Measurements from ENCODE around the gene ZFAND6.

The ZFAND6 gene

DNA sequence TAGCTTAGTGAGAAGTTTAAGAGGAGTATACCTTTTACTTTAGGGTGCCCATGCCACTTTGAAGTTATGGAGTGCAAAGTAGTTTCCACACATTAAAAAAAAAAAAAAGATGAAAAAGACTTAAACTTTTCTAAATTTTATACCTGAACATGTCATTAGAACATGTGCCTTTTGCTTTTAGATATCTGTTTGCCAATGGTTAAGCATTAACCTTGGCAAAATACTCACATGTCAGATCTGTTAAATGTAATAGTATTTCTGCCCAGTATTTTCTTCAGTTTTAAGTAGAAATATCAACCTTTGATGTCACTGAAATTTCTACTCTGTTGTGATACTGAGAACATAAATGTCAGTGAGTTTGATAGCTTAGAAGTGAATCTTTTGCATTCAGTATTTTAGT is 12.2 kb downstream of the ZFAND6 start:
- peak overlapping the region; percentile 69 for H3K4me3 ChIP-seq (ENCODE audit: low read depth, low read length)
- TF ChIP-seq, protein P1, sequence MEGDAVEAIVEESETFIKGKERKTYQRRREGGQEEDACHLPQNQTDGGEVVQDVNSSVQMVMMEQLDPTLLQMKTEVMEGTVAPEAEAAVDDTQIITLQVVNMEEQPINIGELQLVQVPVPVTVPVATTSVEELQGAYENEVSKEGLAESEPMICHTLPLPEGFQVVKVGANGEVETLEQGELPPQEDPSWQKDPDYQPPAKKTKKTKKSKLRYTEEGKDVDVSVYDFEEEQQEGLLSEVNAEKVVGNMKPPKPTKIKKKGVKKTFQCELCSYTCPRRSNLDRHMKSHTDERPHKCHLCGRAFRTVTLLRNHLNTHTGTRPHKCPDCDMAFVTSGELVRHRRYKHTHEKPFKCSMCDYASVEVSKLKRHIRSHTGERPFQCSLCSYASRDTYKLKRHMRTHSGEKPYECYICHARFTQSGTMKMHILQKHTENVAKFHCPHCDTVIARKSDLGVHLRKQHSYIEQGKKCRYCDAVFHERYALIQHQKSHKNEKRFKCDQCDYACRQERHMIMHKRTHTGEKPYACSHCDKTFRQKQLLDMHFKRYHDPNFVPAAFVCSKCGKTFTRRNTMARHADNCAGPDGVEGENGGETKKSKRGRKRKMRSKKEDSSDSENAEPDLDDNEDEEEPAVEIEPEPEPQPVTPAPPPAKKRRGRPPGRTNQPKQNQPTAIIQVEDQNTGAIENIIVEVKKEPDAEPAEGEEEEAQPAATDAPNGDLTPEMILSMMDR (IDR thresholded peaks at IDR 0.05; ENCODE audit: low read depth, low read length) = no peak

DNA sequence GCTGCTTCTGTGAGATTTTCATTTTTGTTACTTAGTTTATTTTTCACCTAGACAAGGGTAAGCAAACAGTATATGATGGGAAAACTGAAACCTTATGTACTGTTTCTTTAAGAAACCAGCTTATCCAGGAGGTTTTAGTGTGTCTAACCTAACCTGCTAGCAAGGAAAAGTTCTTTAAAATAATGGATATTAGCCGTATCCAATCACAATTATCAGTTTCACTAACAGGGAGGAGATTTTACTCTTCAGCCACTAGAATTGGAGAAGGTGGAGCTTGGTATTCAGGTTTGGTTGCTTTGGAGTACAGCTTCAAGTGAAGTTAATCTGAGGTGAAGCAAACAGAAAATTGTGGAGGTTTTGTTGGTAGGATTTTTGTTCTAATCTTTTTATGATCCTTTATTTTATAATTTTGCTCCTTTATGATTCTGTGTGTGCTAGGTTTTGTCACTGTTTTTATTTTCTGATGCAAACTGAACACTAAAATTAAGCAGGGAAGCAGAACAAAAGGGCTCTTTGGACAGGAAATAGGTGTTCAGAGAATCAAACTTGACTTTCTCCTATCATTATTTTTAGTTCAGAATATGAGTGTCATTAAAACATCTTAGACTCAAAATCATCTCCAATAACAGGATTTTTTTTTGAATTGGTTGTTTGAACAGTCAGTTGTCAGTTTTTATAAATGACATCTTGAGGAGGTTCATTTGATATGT is 13.0 kb downstream of the ZFAND6 start:
- peak overlapping the region; percentile 69 for H3K4me3 ChIP-seq (ENCODE audit: low read depth, low read length)
- TF ChIP-seq, protein P1 (IDR thresholded peaks at IDR 0.05; ENCODE audit: low read depth, low read length) = no peak

DNA sequence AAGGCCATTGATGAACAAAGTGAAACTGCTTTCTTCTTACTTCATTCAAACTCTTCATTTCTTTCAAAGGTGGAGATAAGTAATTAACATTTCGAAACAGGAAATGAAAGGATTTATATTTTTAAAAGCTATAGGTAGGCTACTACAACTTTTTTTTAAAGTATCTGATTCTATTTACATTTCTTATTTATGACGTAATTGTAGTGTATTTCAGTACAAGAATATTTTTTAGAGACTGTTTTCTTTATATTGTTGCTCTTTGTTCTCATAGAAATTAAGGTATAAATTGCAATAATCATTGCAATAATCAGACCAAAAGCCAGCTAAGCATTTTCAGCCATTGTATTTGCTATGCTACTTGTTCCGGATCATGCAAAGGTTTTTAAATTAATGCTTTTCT is 13.7 kb downstream of the ZFAND6 start:
- H3K4me3 ChIP-seq (ENCODE audit: low read depth, low read length) = peak overlapping the region; percentile 69
- TF ChIP-seq, protein P1 (IDR thresholded peaks at IDR 0.05; ENCODE audit: low read depth, low read length) = no peak

DNA sequence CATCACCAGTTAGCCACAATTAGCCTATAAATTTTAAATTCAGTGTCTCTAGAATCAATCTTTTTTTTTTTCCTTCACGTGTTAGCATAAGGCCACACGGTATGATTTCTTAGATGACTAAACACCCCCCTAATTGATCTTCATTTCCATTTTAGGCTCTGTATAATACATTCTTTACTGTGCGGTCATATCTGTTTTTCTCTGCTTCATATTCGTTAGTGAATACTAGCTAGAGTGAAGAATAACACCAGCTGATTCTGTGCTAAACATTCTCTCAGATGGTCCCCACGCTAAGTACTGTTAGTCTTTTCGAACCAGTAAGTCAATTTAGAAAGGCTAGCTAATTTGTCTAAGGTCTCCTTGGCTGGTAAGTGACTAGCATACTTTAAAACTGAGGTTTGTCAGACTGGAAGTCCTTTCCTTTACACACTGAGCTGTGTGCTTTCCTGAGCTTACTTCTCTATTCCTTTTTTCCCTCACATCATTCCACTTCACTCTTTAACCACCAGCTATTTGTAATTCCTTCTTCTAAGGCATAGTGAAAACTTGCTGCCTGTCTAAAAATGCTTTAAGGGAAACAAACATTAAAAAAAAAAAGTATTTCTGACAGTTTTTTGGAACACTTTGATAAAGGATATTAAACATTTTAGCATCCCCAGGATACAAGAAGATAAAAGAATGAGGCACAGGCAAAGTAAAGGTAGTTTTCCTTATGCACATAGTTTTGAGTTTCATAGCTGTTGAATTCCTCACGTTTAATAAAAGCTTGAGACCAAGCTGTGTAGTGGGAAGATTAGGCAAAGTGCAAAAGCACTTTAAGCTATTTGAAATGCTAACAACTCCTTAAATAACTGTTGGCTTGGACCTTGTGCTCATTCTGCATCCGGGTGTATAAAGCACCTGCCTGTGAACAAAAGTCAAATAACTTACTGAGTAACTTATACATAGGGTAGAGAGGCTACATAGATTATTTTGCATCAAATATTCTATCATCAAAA is 17.1 kb downstream of the ZFAND6 start:
- TF ChIP-seq, protein P1 (IDR thresholded peaks at IDR 0.05; ENCODE audit: low read depth, low read length) = no peak
- H3K4me3 ChIP-seq (ENCODE audit: low read depth, low read length) = 0 out of 2 replicates have a peak overlapping the region, but pooled peaks have one; percentile 9

DNA sequence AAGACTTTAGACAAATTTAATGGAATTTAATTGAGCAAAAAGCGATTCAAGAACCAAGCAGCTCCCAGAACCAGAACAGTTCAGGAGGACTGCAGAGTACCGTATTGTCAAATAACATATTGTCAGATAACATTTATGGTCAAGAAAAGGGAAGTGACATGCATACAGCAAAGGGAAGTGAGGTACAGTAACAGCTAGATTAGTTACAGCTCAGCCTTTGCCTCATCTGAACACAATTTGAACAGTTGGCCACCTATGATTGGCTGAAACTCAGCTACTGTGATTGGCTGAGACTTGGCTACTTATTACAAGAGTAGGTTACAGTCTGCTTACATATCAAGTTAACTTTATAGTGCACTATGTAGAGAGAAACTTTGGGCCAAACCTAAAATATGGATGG is 21.9 kb downstream of the ZFAND6 start:
- H3K4me3 ChIP-seq (ENCODE audit: low read depth, low read length) = no peak overlapping the region
- TF ChIP-seq, protein P1 (IDR thresholded peaks at IDR 0.05; ENCODE audit: low read depth, low read length) = no peak

DNA sequence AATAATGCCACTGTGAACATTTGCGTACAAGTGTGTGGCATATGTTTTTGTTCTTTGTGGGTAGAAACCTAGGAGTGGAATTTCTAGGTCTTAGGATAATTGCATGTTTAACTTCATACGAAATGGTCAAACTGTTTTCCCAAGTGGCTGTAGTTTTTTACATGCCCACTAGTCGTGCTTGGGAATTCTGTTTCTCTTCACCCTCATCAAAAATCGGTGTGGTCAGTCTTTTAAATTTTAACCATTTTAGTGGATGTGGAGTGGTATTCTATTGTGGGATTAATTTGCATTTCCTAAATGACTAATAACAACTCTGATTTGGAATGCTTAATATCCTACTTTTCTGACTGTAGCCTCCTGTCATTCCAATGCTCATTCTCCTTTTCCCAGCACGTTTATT is 27.6 kb downstream of the ZFAND6 start:
- TF ChIP-seq, protein P1 (IDR thresholded peaks at IDR 0.05; ENCODE audit: low read depth, low read length) = no peak

DNA sequence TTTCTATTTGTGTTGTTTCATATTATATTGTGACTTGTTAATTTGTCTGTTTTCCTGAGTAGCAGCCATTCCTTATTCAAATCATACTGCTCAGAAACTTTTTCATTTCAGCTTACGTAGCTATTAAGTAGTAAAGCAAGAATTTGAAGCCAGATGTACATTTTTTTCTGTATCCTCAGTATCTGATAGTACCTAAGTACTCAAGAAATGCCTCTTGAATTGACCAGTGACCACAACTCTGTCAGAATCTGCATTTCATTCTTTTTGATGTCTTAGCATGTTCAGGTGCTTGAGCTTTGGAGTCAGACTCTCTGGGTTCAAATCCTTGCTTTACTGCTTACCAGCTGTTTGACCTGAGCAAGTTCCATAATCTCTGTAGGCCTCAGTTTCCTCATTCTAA is 30.6 kb downstream of the ZFAND6 start:
- TF ChIP-seq, protein P1 (IDR thresholded peaks at IDR 0.05; ENCODE audit: low read depth, low read length) = no peak
- no peak overlapping the region for H3K4me3 ChIP-seq (ENCODE audit: low read depth, low read length)

More for the DNA sequence above, 27.6 kb downstream of the ZFAND6 start:
- no peak overlapping the region for H3K4me3 ChIP-seq (ENCODE audit: low read depth, low read length)

Measured in WI38 (cell line).